AG09309 (cell line): ENCODE data around the gene MRPL34.
A peak's percentile ranks its signal among the peaks of the same experiment; 100 is the strongest.

Experiments
- DNase-seq: peaks from one replicate; pipeline ENCODE4 v3.0.0-alpha.2; 2010; ENCODE audit warnings: low read depth
- H3K4me3 ChIP-seq: 2 replicates; pipeline ENCODE4 v1.5.1; 2011; ENCODE audit warnings: mild to moderate bottlenecking, low read depth, low read length, moderate library complexity; ENCODE audit not compliant: control insufficient read depth
- TF ChIP-seq, protein P1 (sequence below): IDR thresholded peaks from 2 replicates; pipeline ENCODE4 v1.5.1; 2011; ENCODE audit warnings: mild to moderate bottlenecking, low read depth, low read length, inconsistent platforms; ENCODE audit not compliant: insufficient read depth, control insufficient read depth; ENCODE audit errors: missing control alignments

Gene MRPL34

DNA sequence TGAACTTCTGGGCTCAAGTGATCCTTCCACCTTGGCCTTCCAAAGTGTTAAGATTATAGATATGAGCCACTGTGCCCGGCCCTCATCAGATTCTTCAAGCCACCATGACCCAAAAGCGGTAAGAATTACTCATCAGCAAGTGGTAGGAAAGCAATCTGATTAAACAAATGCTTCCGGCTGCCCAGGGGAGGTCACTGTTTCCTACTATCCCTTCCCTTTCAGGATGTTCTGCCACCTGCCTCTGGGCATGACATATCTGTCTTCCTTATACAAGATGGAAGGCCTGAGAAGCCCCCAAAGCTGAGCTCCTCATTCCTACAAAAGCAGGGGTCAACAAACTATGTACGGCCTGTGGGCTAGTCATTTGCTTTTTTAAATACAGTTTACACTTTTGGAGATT is 9.4 kb upstream of the MRPL34 start:
- DNase-seq = no peak
- TF ChIP-seq, protein P1, sequence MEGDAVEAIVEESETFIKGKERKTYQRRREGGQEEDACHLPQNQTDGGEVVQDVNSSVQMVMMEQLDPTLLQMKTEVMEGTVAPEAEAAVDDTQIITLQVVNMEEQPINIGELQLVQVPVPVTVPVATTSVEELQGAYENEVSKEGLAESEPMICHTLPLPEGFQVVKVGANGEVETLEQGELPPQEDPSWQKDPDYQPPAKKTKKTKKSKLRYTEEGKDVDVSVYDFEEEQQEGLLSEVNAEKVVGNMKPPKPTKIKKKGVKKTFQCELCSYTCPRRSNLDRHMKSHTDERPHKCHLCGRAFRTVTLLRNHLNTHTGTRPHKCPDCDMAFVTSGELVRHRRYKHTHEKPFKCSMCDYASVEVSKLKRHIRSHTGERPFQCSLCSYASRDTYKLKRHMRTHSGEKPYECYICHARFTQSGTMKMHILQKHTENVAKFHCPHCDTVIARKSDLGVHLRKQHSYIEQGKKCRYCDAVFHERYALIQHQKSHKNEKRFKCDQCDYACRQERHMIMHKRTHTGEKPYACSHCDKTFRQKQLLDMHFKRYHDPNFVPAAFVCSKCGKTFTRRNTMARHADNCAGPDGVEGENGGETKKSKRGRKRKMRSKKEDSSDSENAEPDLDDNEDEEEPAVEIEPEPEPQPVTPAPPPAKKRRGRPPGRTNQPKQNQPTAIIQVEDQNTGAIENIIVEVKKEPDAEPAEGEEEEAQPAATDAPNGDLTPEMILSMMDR = no peak
- no peak overlapping the region for H3K4me3 ChIP-seq

DNA sequence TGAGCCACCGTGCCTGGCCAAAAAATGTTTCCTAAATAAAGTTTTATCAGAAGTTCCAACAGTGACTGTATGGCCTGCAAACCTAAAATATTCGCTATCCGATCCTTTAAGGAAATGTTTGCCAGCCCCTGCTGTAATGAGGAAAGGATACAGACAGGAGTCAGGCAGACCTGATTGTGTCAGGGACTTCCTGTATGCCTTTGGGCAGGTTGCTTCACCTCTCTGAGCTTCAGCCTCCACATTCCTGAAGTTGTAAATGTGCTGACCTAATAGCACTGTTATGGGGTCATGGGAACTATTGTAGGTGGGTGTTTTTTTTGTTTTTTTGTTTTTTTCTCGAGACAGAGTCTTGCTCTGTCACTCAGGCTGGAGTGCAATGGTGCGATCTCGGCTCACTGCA is 8.7 kb upstream of the MRPL34 start:
- no peak overlapping the region for H3K4me3 ChIP-seq
- TF ChIP-seq, protein P1 = no peak
- DNase-seq = no peak

DNA sequence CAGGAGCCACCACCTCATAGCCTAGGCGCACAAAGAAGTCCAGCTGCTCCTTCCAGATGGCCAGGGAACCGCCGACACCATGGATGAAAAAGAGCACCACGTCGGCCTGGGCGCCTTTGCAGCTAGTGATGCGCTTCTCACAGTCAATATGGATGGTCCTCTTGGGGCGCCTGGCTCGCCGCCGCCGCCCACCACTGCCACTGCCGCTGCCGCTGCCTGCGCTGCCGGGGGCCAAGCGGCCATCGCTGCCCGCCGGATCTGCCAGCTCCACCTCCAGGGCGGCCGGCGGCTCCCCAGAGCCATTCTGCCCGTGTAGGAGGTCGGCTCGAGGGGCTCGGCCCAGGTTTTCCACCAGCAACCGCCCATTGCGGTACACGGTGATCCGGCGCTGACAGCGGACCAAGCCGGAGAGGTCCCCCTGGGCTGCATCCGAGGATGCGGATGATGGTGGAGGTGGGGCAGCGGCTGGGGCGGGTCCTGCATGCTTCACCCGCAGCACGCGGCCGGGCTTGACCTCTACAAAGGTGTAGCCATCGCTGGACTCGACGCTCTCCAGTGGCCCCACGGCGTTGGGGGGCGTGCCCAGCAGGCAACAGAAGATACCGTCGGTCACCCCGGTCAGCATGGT is 4.6 kb upstream of the MRPL34 start:
- TF ChIP-seq, protein P1 = no peak
- DNase-seq = no peak
- H3K4me3 ChIP-seq = no peak overlapping the region

DNA sequence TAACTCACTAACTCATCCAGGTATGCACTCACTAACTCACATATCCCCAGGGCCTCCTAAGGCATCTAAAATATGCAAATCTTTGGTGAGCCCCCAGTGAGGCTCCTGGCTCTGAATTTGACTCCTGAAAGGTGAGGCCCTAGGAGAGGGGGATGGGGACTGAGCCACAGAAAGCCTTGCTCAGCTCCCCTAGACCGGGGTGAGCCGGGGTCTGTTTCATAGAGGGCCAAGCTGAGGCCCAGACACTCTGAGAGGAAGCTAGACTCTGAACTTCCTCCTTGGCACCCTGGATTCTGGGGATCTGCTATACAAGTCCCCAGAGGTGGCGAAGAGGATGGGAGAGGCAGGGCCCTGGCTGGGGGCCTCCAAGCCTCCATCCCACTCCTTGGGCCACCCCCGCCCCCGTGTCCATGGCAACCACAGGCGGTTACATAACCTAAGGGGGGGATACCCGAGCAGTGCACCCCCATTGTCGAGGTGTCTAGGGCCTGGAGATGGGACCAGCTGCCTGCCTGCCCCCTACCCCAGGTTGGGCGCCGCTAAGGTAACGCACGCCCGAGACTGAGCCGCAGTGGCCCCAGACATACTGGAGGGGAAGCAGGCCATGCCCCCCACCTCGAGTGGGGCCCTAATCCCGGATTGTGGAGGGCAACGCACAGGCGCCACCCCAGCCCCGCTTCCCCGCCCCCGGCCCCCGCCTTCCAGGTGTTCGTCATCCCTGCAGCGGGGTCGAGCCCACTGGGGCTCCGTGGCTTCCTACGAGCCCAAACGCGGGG is 3.1 kb upstream of the MRPL34 start:
- no peak for DNase-seq
- TF ChIP-seq, protein P1 = no peak
- peak overlapping the region; percentile 81 for H3K4me3 ChIP-seq

DNA sequence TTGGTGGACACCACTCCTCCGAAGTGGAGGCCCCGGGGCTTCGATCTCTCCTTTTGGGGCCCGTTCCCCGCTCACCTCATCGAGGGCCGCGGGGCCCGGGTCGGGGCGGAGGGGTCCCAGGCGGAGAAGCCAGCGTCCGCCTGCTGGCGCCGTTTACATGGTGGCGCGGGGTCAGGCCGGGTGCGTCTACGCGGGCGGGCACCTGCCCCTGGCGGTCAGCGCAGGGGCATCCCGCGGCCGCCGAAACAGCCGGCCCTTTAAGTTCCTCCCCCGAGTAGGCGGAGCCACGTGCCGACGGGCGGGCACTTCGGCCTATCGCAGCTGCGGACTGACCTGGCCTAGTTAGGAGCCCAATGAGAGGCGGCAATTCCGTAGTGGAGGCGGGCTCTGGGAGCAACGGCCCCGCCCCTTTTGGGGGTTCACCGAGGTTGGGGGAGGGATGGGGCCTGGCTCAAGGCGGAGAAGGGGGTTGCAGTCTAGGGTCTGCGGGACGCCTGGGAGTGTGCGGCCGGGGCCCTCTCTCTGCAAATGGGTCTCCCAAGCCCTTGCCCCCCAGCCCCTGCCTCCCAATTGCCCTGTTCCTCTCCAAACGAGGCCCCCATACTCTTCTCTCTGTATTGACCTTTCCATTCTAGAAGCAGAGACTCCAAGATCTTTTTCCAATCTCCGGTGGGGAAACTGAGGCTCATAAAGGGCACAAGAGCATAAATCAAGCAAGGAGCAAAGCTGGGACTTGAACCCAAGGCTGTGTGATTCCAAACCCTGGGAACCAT is 2.3 kb upstream of the MRPL34 start, which contains the start of gene ABHD8:
ABHD8 (minus strand) TSS at position 259 of the 773 bp plus-strand sequence. CDS start 1,809 bp downstream, outside the sequence.
- peak within 1 kb of the TSS; percentile 81 for H3K4me3 ChIP-seq
- TF ChIP-seq, protein P1 = peak; percentile 16
- DNase-seq = peak; percentile 78

DNA sequence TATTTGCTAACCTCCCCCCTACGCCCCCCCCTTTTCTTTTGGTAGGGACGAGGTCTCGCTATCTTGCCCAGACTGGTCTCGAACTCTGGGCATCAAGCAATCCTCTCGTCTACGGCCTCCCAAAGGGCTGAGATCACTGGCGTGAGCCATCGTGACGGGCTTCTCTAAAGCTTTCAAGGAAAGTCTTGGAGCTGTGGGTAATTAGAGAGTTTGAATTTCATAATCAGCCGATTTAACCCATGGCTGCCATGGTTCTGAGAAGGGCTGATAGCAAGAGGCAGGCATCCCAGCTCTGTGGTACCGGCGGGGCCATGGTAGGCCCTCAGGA is 1.8 kb upstream of the MRPL34 start:
- H3K4me3 ChIP-seq = no peak overlapping the region
- TF ChIP-seq, protein P1 = no peak
- no peak for DNase-seq
